Measurements from ENCODE around the gene ACMSD. TPM values are rescaled to one million over a fixed set of nuclear protein-coding genes. Genes with fewer than 3 reads are reported as not detected.
"Not testable (repeated sequence)": the region's sequence is repeated elsewhere in the genome, so short reads cannot be mapped to it uniquely, and the experiment has no call there.

The ACMSD gene
- total RNA-seq, 2 donors from 2014 or later: 0.52 TPM; not detected in 1

DNA sequence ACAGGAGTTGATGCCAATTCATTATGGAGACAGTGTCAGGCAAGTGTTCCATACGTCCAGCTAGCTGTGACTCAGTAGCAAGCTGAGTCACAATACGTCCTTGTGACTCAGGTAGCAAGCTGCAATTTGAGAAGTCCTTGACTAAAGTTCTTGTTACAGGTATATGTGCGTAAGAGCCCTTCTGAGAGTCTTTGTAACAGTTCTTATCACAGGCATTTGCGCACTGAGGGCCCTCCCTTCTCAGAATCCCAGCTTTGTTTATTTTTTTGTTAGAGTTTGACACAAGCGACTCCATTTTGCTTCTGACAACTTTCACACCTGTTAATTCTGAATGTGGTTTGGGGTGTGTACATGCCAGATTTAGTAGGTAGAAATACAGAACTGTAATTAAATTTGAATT lies 20.1 kb upstream of the ACMSD start:
- no peak for ATAC-seq

DNA sequence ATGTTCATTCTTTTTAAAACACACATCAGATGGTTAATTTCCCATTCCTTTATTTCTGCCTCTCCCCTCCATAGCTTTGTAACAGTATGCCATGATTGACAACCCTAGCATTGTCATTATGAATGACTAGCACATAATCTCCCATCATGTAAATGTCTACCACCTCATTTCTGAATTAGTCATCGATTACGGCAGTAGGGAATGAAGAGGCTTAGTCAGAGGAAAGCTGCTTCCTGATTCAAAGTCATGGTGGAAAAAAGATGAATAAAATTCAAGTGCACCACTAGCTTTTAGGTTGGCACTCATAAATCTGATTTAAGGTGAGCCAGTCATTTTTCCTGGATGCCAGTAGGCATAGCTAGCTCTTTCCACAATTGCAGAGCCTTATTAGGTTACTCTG lies 19.1 kb upstream of the ACMSD start:
- ATAC-seq (no peak), DNase-seq (no peak)
- WGBS, 2 donors: 85 to 88% methylated on average over 2 of the region's 2 CpGs
- Histone ChIP-seq H3K36me3 (replicated peaks in 1 of 2; ENCODE audit: insufficient read depth in 1 of 2, low read depth in 2 of 2) (no peaks in the 10 kb centered on the region), H3K9me3 (no peaks in the 10 kb centered on the region), H3K4me1 (peaks cover 9% of the 10 kb centered on the region), H3K27ac (no peak overlapping the region), H3K27me3 (no peaks in the 10 kb centered on the region), H3K4me3 (no peak overlapping the region)
- intact Hi-C loops (cut with DNase I): no loop called here
- no peak for TF ChIP-seq POLR2A (IDR thresholded peaks at IDR 0.05)
- TF ChIP-seq, protein P1, sequence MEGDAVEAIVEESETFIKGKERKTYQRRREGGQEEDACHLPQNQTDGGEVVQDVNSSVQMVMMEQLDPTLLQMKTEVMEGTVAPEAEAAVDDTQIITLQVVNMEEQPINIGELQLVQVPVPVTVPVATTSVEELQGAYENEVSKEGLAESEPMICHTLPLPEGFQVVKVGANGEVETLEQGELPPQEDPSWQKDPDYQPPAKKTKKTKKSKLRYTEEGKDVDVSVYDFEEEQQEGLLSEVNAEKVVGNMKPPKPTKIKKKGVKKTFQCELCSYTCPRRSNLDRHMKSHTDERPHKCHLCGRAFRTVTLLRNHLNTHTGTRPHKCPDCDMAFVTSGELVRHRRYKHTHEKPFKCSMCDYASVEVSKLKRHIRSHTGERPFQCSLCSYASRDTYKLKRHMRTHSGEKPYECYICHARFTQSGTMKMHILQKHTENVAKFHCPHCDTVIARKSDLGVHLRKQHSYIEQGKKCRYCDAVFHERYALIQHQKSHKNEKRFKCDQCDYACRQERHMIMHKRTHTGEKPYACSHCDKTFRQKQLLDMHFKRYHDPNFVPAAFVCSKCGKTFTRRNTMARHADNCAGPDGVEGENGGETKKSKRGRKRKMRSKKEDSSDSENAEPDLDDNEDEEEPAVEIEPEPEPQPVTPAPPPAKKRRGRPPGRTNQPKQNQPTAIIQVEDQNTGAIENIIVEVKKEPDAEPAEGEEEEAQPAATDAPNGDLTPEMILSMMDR (IDR thresholded peaks at IDR 0.05): no peak

More for the DNA sequence above, 20.1 kb upstream of the ACMSD start:
- TF ChIP-seq, protein P1 (IDR thresholded peaks at IDR 0.05): no peak
- no peak for TF ChIP-seq POLR2A (IDR thresholded peaks at IDR 0.05)
- H3K27me3 ChIP-seq: no peaks in the 10 kb centered on the region
- H3K4me3 ChIP-seq: no peak overlapping the region
- H3K36me3 ChIP-seq (replicated peaks in 1 of 2; ENCODE audit: insufficient read depth in 1 of 2, low read depth in 2 of 2): no peaks in the 10 kb centered on the region
- H3K9me3 ChIP-seq: no peaks in the 10 kb centered on the region
- 85 to 92% methylated on average over 5 of the region's 5 CpGs for WGBS, 2 donors
- no peaks in the 10 kb centered on the region for H3K4me1 ChIP-seq
- DNase-seq: peak in 1 of 4 donors; percentile 37
- no peak overlapping the region for H3K27ac ChIP-seq
- intact Hi-C loops (cut with DNase I): no loop called here

DNA sequence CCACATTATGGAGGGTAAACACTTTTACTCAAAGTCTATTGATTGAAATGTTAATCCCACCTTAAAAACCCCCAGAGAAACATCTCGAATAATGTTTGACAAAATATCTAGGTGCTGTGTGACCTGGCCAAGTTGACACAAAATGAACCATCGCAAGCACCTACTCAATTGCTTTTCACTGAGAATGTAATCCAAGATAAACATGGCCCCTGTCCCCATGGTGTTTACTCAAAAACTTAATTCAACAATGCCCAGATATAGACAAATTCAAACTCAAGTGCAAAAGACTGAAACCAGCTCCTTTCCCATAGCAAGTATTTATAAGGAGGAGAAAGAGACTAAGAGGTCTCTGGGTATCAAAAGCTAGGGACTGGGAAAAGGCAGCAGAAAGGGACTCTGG lies 15.0 kb upstream of the ACMSD start:
- TF ChIP-seq POLR2A (IDR thresholded peaks at IDR 0.05): no peak
- TF ChIP-seq, protein P1 (IDR thresholded peaks at IDR 0.05): no peak
- Histone ChIP-seq H3K9me3 (no peaks in the 10 kb centered on the region), H3K36me3 (replicated peaks in 1 of 2; ENCODE audit: insufficient read depth in 1 of 2, low read depth in 2 of 2) (no peaks in the 10 kb centered on the region), H3K4me1 (peaks cover 9% of the 10 kb centered on the region), H3K27ac (no peak overlapping the region), H3K4me3 (no peak overlapping the region), H3K27me3 (no peaks in the 10 kb centered on the region)
- ATAC-seq: peak; percentile 66
- peak in 2 of 4 donors; percentile 13 to 15 for DNase-seq
- intact Hi-C loops (cut with DNase I): no loop called here
- WGBS, 2 donors: 37% methylated on average over 2 of the region's 2 CpGs

DNA sequence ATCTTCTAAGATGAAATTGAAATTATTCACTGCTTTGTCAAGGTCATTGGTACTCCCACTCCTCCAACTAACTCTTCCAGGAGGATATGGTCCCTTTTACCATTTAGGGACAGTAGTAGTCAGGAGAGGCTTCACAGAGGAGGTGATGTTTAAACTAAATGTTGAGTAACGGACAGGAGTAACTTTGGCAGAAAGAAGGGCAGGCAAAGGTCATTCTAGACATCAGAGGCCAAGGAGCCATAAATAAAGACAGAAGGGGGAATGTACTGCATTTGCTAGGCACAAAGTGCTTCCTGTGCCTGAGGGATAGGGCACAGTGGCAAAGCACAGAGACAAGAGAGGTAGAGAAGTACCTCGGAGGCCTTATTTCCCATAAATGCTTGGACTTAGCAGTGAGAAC lies 14.6 kb upstream of the ACMSD start:
- Histone ChIP-seq H3K36me3 (replicated peaks in 1 of 2; ENCODE audit: insufficient read depth in 1 of 2, low read depth in 2 of 2) (no peaks in the 10 kb centered on the region), H3K4me1 (peaks cover 9% of the 10 kb centered on the region), H3K4me3 (no peak overlapping the region), H3K27ac (no peak overlapping the region), H3K9me3 (no peaks in the 10 kb centered on the region), H3K27me3 (no peaks in the 10 kb centered on the region)
- WGBS, 2 donors: 65 to 80% methylated on average over 2 of the region's 2 CpGs
- DNase-seq (no peak), ATAC-seq (no peak)
- intact Hi-C loops (cut with DNase I): no loop called here
- no peak for TF ChIP-seq POLR2A (IDR thresholded peaks at IDR 0.05)
- TF ChIP-seq, protein P1 (IDR thresholded peaks at IDR 0.05): no peak

DNA sequence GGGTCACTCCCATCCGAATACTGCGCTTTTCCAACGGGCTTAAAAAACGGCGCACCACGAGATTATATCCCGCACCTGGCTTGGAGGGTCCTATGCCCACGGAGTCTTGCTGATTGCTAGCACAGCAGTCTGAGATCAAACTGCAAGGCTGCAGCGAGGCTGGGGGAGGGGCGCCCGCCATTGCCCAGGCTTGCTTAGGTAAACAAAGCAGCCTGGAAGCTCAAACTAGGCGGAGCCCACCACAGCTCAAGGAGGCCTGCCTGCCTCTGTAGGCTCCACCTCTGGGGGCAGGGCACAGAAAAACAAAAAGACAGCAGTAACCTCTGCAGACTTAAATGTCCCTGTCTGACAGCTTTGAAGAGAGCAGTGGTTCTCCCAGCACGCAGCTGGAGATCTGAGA lies 12.7 kb upstream of the ACMSD start:
- DNase-seq; H3K4me3 ChIP-seq; ATAC-seq; H3K36me3 ChIP-seq (replicated peaks in 1 of 2; ENCODE audit: insufficient read depth in 1 of 2, low read depth in 2 of 2); H3K4me1 ChIP-seq; intact Hi-C loops (cut with DNase I); H3K27ac ChIP-seq; H3K9me3 ChIP-seq; H3K27me3 ChIP-seq: not testable (repeated sequence)
- WGBS, 2 donors: 81 to 83% methylated on average over 6 to 13 of the region's 13 CpGs
